Measurements from ENCODE around the gene PCDHGA1. TPM values are rescaled to one million over a fixed set of nuclear protein-coding genes. Genes with fewer than 3 reads are reported as not detected.
"Not testable (repeated sequence)": the region's sequence is repeated elsewhere in the genome, so short reads cannot be mapped to it uniquely, and the experiment has no call there.

The PCDHGA1 gene
- total and polyA plus RNA-seq, 4 donors = 0.91 to 1.6 (median 1.0) TPM; not detected in 1

DNA sequence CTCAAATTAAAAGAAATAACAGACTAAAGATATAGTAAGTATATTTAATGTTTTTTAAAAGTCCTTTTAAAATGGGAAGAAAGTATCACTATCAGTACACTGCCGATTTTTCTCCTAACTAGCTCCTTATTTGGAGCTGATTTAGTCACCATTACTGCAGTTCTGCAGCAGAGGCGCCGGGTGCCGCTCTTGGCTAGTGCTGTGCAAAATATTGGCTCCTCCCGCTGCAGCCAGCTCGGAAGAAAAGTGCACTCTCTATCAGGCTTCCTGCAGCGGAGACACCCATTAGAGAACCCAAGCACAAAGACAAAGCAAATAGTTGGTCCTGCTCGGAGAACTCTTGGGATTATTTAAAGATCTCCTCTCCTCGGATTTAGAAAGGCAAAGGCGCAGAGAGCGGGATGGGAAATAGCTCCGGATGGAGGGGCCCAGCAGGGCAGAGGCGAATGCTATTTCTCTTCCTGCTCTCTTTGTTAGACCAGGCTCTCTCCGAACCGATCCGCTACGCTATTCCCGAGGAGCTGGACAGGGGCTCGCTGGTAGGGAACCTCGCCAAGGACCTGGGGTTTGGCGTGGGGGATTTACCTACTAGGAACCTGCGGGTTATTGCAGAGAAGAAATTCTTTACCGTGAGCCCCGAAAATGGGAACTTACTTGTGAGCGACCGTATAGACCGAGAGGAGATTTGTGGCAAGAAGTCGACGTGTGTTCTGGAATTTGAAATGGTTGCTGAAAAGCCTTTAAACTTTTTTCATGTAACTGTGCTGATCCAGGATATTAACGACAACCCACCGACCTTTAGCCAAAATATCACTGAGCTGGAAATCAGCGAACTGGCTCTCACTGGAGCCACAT, 39.9 kb downstream of the PCDHGA1 start, which contains the start of gene PCDHGB3:
Gene PCDHGB3, plus strand, starts transcription at position 249 of the 855 bp plus-strand sequence. Its CDS starts 153 bp downstream, at position 402.
- intact Hi-C loops (cut with DNase I) = loop anchor here in 1 of 2 donors (5.0 kb wide), 1 partner anchor 52 kb away; the partner anchor contains the start of gene PCDHGA11
- ATAC-seq (ENCODE audit: low FRiP score) (no peak), DNase-seq (no peak)
- WGBS, 2 donors = 14 to 17% methylated on average over 32 of the region's 32 CpGs
- H3K27ac ChIP-seq (ENCODE audit: low read depth in 1 of 2, low read length in 2 of 2) = no peak within 1 kb of the TSS
- H3K4me3 ChIP-seq (ENCODE audit: low read length in 2 of 2) = no peak within 1 kb of the TSS
- H3K9me3 ChIP-seq (ENCODE audit: control insufficient read depth, low read length) = peaks cover 45% of the 10 kb centered on the region
- no peaks in the 10 kb centered on the region for H3K27me3 ChIP-seq (ENCODE audit: control insufficient read depth in 1 of 2, insufficient read depth in 2 of 2, low read length in 1 of 2)
- no peaks in the 10 kb centered on the region for H3K36me3 ChIP-seq (ENCODE audit: control insufficient read depth in 1 of 2, insufficient read depth in 2 of 2, low read length in 1 of 2)
- no peaks in the 10 kb centered on the region for H3K4me1 ChIP-seq (ENCODE audit: control insufficient read depth in 1 of 2, insufficient read depth in 2 of 2, low read length in 2 of 2)

DNA sequence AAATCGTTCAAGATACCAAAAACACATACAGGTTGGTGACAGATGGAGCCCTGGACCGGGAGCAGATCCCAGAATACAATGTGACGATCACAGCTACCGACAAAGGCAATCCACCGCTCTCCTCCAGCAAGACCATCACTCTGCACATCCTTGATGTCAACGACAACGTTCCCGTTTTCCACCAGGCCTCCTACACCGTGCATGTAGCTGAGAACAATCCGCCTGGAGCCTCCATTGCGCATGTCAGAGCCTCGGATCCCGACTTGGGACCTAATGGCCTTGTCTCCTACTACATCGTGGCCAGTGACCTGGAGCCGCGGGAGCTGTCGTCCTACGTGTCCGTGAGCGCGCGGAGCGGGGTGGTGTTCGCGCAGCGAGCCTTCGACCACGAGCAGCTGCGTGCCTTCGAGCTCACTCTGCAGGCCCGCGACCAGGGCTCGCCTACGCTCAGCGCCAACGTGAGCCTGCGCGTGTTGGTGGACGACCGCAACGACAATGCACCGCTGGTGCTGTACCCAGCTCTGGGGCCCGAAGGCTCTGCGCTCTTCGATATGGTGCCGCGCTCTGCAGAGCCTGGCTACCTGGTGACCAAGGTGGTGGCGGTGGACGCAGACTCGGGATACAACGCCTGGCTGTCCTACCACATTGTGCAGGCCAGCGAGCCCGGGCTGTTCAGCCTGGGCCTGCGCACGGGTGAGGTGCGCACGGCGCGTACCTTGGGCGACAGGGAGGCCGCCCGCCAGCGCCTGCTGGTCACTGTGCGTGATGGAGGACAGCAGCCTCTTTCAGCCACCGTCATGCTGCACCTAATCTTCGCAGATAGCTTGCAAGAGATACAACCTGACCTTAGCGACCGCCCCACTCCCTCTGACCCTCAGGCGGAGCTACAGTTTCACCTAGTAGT, 41.5 kb downstream of the PCDHGA1 start:
- intact Hi-C loops (cut with DNase I) = loop anchor here in 1 of 2 donors (5.0 kb wide), 1 partner anchor 50 kb away; the partner anchor contains the start of gene PCDHGA11
- 23 to 28% methylated on average over 69 of the region's 69 CpGs for WGBS, 2 donors

DNA sequence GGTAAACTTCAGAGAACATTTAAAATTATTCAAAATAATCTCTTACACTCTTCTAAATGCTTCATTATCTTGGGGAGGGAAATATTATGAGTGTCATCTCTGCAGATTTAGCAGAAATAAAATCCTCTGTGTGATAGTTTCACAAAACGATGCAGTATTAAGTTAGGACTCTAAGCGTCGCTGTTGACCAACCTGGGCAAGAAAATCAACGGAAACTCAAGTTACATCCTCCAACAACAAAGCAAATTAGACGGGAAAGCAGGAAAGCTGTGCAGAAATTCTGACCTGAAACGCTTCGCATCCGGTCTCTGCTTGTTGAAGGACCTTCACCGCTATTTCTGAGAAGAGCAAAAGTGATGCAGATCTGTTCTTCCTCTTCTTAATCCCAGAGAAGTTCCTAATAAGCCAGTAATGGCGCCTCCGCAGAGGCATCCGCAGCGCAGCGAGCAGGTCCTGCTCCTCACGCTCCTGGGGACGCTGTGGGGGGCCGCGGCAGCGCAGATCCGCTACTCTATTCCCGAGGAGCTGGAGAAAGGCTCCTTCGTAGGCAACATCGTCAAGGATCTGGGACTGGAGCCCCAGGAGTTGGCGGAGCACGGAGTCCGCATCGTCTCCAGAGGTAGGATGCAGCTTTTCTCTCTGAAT, 43.5 kb downstream of the PCDHGA1 start, which contains the start of gene PCDHGA6:
Gene PCDHGA6, plus strand, starts transcription at position 219 of the 645 bp plus-strand sequence. Its CDS starts 193 bp downstream, at position 412.
- intact Hi-C loops (cut with DNase I) = loop anchor here in 1 of 2 donors (5.0 kb wide), 1 partner anchor 49 kb away; the partner anchor contains the start of gene PCDHGA11
- 12 to 13% methylated on average over 27 of the region's 27 CpGs for WGBS, 2 donors
- ATAC-seq (ENCODE audit: low FRiP score) = no peak
- no peaks in the 10 kb centered on the region for H3K4me1 ChIP-seq (ENCODE audit: control insufficient read depth in 1 of 2, insufficient read depth in 2 of 2, low read length in 2 of 2)
- no peaks in the 10 kb centered on the region for H3K27me3 ChIP-seq (ENCODE audit: control insufficient read depth in 1 of 2, insufficient read depth in 2 of 2, low read length in 1 of 2)
- H3K36me3 ChIP-seq (ENCODE audit: control insufficient read depth in 1 of 2, insufficient read depth in 2 of 2, low read length in 1 of 2) = no peaks in the 10 kb centered on the region
- H3K4me3 ChIP-seq (ENCODE audit: low read length in 2 of 2) = no peak within 1 kb of the TSS
- no peak within 1 kb of the TSS for H3K27ac ChIP-seq (ENCODE audit: low read depth in 1 of 2, low read length in 2 of 2)
- peaks cover 45% of the 10 kb centered on the region for H3K9me3 ChIP-seq (ENCODE audit: control insufficient read depth, low read length)
- DNase-seq = peak in 1 of 2 donors; percentile 66

More for the DNA sequence above, 41.5 kb downstream of the PCDHGA1 start:
- DNase-seq = no peak
- no peak overlapping the region for H3K4me3 ChIP-seq (ENCODE audit: low read length in 2 of 2)
- ATAC-seq (ENCODE audit: low FRiP score) = no peak
- peaks cover 44% of the 10 kb centered on the region for H3K9me3 ChIP-seq (ENCODE audit: control insufficient read depth, low read length)
- no peaks in the 10 kb centered on the region for H3K27me3 ChIP-seq (ENCODE audit: control insufficient read depth in 1 of 2, insufficient read depth in 2 of 2, low read length in 1 of 2)
- no peaks in the 10 kb centered on the region for H3K36me3 ChIP-seq (ENCODE audit: control insufficient read depth in 1 of 2, insufficient read depth in 2 of 2, low read length in 1 of 2)
- H3K27ac ChIP-seq (ENCODE audit: low read depth in 1 of 2, low read length in 2 of 2) = no peak overlapping the region
- no peaks in the 10 kb centered on the region for H3K4me1 ChIP-seq (ENCODE audit: control insufficient read depth in 1 of 2, insufficient read depth in 2 of 2, low read length in 2 of 2)

DNA sequence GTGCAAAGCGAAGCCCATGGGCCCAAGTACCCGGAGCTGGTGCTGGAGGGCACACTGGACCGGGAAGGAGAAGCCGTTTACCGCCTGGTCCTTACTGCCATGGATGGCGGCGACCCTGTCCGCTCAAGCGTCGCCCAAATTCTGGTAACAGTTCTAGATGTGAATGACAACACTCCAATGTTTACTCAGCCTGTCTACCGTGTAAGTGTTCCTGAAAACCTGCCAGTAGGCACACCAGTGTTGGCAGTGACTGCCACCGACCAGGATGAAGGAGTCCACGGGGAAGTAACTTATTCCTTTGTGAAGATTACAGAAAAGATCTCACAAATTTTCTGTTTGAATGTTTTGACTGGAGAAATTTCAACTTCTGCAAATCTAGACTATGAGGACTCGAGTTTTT, 44.3 kb downstream of the PCDHGA1 start:
- no peaks in the 10 kb centered on the region for H3K36me3 ChIP-seq (ENCODE audit: control insufficient read depth in 1 of 2, insufficient read depth in 2 of 2, low read length in 1 of 2)
- H3K27me3 ChIP-seq (ENCODE audit: control insufficient read depth in 1 of 2, insufficient read depth in 2 of 2, low read length in 1 of 2) = no peaks in the 10 kb centered on the region
- no peaks in the 10 kb centered on the region for H3K4me1 ChIP-seq (ENCODE audit: control insufficient read depth in 1 of 2, insufficient read depth in 2 of 2, low read length in 2 of 2)
- WGBS, 2 donors = 48 to 50% methylated on average over 14 of the region's 14 CpGs
- DNase-seq (no peak), ATAC-seq (ENCODE audit: low FRiP score) (no peak)
- intact Hi-C loops (cut with DNase I) = loop anchor here in 1 of 2 donors (5.0 kb wide), 1 partner anchor 48 kb away; the partner anchor contains the start of gene PCDHGA11
- no peak overlapping the region for H3K27ac ChIP-seq (ENCODE audit: low read depth in 1 of 2, low read length in 2 of 2)
- no peak overlapping the region for H3K4me3 ChIP-seq (ENCODE audit: low read length in 2 of 2)
- peaks cover 45% of the 10 kb centered on the region for H3K9me3 ChIP-seq (ENCODE audit: control insufficient read depth, low read length)

DNA sequence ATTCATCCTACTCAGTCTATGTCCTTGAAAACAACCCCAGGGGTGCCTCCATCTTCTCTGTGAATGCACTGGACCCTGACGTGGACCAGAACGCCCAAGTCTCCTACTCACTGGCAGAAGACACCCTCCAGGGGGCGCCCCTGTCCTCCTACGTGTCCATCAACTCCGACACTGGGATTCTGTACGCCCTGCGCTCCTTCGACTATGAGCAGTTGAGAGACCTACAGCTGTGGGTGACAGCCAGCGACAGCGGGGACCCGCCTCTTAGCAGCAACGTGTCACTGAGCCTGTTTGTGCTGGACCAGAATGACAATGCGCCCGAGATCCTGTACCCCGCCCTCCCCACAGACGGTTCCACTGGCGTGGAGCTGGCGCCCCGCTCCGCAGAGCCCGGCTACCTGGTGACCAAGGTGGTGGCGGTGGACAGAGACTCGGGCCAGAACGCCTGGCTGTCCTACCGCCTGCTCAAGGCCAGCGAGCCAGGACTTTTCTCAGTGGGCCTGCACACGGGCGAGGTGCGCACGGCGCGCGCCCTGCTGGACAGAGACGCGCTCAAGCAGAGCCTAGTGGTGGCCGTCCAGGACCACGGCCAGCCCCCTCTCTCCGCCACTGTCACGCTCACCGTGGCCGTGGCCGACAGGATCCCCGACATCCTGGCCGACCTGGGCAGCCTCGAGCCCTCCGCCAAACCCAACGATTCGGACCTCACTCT, 45.3 kb downstream of the PCDHGA1 start:
- intact Hi-C loops (cut with DNase I); H3K36me3 ChIP-seq (ENCODE audit: control insufficient read depth in 1 of 2, insufficient read depth in 2 of 2, low read length in 1 of 2); ATAC-seq (ENCODE audit: low FRiP score); H3K27me3 ChIP-seq (ENCODE audit: control insufficient read depth in 1 of 2, insufficient read depth in 2 of 2, low read length in 1 of 2); H3K4me1 ChIP-seq (ENCODE audit: control insufficient read depth in 1 of 2, insufficient read depth in 2 of 2, low read length in 2 of 2); H3K27ac ChIP-seq (ENCODE audit: low read depth in 1 of 2, low read length in 2 of 2); H3K4me3 ChIP-seq (ENCODE audit: low read length in 2 of 2): not testable (repeated sequence)
- peak in 1 of 2 donors; percentile 61 for DNase-seq
- peaks cover 39% of the 10 kb centered on the region for H3K9me3 ChIP-seq (ENCODE audit: control insufficient read depth, low read length)
- WGBS, 2 donors = 28 to 46% methylated on average over 28 to 43 of the region's 48 CpGs

DNA sequence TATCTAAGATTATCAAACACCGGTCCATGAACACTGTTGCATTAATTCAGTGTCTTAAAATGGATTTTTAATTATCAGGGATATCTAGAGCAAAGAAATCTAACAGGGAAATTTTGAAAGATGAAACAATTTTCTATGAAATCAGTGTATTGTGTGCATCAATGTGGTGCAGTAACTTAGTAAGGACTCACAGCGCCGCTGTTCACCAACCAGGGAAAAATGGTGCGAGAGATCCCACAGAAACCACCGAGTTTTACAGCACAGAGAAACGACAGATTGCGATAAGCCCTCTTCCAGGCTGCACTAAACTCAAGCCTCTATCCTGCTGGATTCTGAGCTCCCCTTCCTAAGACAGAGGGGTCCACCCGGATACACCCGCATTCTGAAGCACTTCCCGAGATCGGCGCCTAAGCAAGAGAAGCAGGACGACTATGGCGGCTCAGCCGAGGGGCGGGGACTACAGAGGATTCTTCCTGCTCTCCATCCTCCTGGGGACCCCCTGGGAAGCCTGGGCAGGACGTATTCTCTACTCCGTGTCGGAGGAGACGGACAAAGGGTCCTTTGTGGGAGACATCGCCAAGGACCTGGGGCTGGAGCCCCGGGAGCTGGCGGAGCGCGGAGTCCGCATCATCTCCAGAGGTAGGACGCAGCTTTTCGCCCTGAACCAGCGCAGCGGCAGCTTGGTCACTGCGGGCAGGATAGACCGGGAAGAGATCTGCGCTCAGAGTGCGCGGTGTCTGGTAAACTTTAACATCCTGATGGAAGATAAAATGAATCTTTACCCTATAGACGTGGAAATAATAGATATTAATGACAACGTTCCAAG, 52.4 kb downstream of the PCDHGA1 start, which contains the start of gene PCDHGA7:
Gene PCDHGA7, plus strand, starts transcription at position 274 of the 826 bp plus-strand sequence. Its CDS starts 158 bp downstream, at position 432.
- WGBS, 2 donors = 13 to 14% methylated on average over 37 of the region's 37 CpGs
- Histone ChIP-seq H3K9me3 (ENCODE audit: control insufficient read depth, low read length) (peaks cover 20% of the 10 kb centered on the region), H3K27ac (ENCODE audit: low read depth in 1 of 2, low read length in 2 of 2) (no peak within 1 kb of the TSS), H3K27me3 (ENCODE audit: control insufficient read depth in 1 of 2, insufficient read depth in 2 of 2, low read length in 1 of 2) (no peaks in the 10 kb centered on the region), H3K36me3 (ENCODE audit: control insufficient read depth in 1 of 2, insufficient read depth in 2 of 2, low read length in 1 of 2) (no peaks in the 10 kb centered on the region), H3K4me3 (ENCODE audit: low read length in 2 of 2) (no peak within 1 kb of the TSS), H3K4me1 (ENCODE audit: control insufficient read depth in 1 of 2, insufficient read depth in 2 of 2, low read length in 2 of 2) (no peaks in the 10 kb centered on the region)
- peak in 1 of 2 donors; percentile 58 for DNase-seq
- no peak for ATAC-seq (ENCODE audit: low FRiP score)
- intact Hi-C loops (cut with DNase I) = no loop called here

DNA sequence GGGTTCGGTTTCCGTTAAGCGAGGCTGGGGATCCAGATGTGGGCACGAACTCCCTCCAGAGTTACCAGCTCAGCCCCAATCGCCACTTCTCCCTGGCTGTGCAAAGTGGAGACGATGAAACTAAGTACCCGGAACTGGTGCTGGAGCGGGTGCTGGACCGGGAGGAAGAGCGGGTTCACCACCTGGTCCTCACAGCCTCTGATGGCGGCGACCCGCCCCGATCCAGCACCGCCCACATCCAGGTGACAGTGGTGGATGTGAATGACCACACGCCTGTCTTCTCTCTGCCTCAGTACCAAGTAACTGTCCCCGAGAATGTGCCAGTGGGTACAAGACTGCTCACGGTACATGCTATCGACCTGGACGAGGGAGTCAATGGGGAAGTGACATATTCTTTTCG, 53.0 kb downstream of the PCDHGA1 start:
- intact Hi-C loops (cut with DNase I) = no loop called here
- Histone ChIP-seq H3K27ac (ENCODE audit: low read depth in 1 of 2, low read length in 2 of 2) (no peak overlapping the region), H3K4me3 (ENCODE audit: low read length in 2 of 2) (no peak overlapping the region), H3K27me3 (ENCODE audit: control insufficient read depth in 1 of 2, insufficient read depth in 2 of 2, low read length in 1 of 2) (no peaks in the 10 kb centered on the region), H3K9me3 (ENCODE audit: control insufficient read depth, low read length) (peaks cover 20% of the 10 kb centered on the region), H3K4me1 (ENCODE audit: control insufficient read depth in 1 of 2, insufficient read depth in 2 of 2, low read length in 2 of 2) (no peaks in the 10 kb centered on the region), H3K36me3 (ENCODE audit: control insufficient read depth in 1 of 2, insufficient read depth in 2 of 2, low read length in 1 of 2) (no peaks in the 10 kb centered on the region)
- 27 to 37% methylated on average over 21 of the region's 21 CpGs for WGBS, 2 donors
- DNase-seq (peak in 1 of 2 donors; percentile 43), ATAC-seq (ENCODE audit: low FRiP score) (no peak)

Measured in aorta (tissue), 5 donors.